Body of pancreas (tissue), 4 donors: ENCODE results near the gene UGT1A4. TPM values are rescaled to one million over a fixed set of nuclear protein-coding genes. Genes with fewer than 3 reads are reported as not detected.

Experiments
- ATAC-seq: fragments of 150-250 bp; one replicate; pipeline ENCODE4 v1.9.1; 2016
- DNase-seq, 4 donors: peaks; one replicate each; pipeline ENCODE4 v3.0.0-alpha.2; 2019
- H3K27ac ChIP-seq, 4 donors: fragments of 200-600 bp; sonication (generic); 1 replicate in 3 of 4; 2 replicates in 1 of 4; pipeline versions ENCODE4 v1.5.1 to v1.6.1; 2016 to 2019; ENCODE audit warnings: mild to moderate bottlenecking in 1 of 4, mixed read lengths in 1 of 4, moderate library complexity in 1 of 4
- H3K27me3 ChIP-seq, 2 donors: fragments of 200-600 bp; sonication (generic); one replicate each; pipeline ENCODE4 v1.6.0; 2016; ENCODE audit warnings: mild to moderate bottlenecking in 1 of 2
- H3K36me3 ChIP-seq, 2 donors: fragments of 200-600 bp; sonication (generic); replicated peaks in 1 of 2; 2 replicates each; pipeline ENCODE4 v1.5.1; 2016; ENCODE audit warnings: low read depth in 2 of 2; ENCODE audit not compliant: insufficient read depth in 1 of 2
- H3K4me1 ChIP-seq: fragments of 200-600 bp; sonication (generic); one replicate; pipeline ENCODE4 v1.6.0; 2016
- H3K4me3 ChIP-seq, 2 donors: fragments of 200-600 bp; sonication (generic); 1 replicate in 1 of 2; 2 replicates in 1 of 2; pipeline ENCODE4 v1.5.1; 2016 to 2019
- H3K9me3 ChIP-seq, 3 donors: fragments of 200-600 bp; sonication (generic); 1 replicate in 2 of 3; 2 replicates in 1 of 3; pipeline ENCODE4 v1.5.1; 2016
- POLR2A ChIP-seq, 3 donors: fragments of 450-650 bp; IDR thresholded peaks; one replicate each; pipeline ENCODE4 v1.6.1; 2016; ENCODE audit warnings: antibody characterized with exemption in 3 of 3, mild to moderate bottlenecking in 2 of 3
- WGBS, 2 donors: methylation state at CpG; one replicate each; pipeline ENCODE4 v1.1.5; 2017; 5-methylcytosine and 5-hydroxymethylcytosine counted together
- intact Hi-C: fragments of 100-400 bp; cut with DNase I; formaldehyde crosslinking; loops from one replicate; pipeline ENCODE4 v1.15.1; 2023
- total RNA-seq, 2 donors: library from RNA; depleted of rRNA; stranded (reverse); fragments of >200 nt; gene quantifications; one replicate each; pipeline ENCODE4 v1.1.0, GENCODE V29; 2016
- TF ChIP-seq, protein P1 (sequence below), 7 experiments: fragments of 450-650 bp in 4 of 7; fragments of 200-600 bp in 3 of 7; sonication (generic) in 3 of 7; IDR thresholded peaks; one replicate each; pipeline ENCODE4 v1.5.1; 2016 to 2019; ENCODE audit warnings: antibody characterized with exemption in 7 of 7

UGT1A4 gene
- total RNA-seq, 2 donors from 2014 or later: 3.3 TPM; not detected in 1

DNA sequence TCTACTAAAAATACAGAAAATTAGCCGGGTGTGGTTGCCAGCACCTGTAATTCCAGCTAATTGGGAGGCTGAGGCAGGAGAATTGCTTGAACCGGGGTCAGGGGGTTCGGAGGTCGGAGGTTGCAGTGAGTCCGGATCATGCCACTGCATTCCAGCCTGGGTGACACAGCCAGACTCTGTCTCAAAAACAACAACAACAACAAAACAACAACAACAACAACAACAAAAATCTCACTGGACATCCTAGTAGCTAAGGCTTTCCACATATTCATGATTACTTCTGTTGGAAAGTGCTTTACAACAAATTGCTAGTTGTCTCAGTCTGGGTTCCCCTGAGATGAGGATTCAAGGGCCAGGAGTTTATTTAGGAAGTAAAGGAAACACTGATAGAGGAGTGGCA, 55.3 kb downstream of the UGT1A4 start:
- 79 to 83% methylated on average over 5 of the region's 5 CpGs for WGBS, 2 donors
- no peak overlapping the region for H3K27ac ChIP-seq
- no peak overlapping the region for H3K4me3 ChIP-seq
- H3K4me1 ChIP-seq: no peaks in the 10 kb centered on the region
- H3K9me3 ChIP-seq: peaks cover 0 to 21% (median 0%) of the 10 kb centered on the region in 3 donors
- intact Hi-C loops: no loop called here
- no peaks in the 10 kb centered on the region for H3K27me3 ChIP-seq
- ATAC-seq: no peak
- no peak for DNase-seq
- TF ChIP-seq POLR2A (IDR thresholded peaks at IDR 0.05): no peak
- TF ChIP-seq, protein P1, sequence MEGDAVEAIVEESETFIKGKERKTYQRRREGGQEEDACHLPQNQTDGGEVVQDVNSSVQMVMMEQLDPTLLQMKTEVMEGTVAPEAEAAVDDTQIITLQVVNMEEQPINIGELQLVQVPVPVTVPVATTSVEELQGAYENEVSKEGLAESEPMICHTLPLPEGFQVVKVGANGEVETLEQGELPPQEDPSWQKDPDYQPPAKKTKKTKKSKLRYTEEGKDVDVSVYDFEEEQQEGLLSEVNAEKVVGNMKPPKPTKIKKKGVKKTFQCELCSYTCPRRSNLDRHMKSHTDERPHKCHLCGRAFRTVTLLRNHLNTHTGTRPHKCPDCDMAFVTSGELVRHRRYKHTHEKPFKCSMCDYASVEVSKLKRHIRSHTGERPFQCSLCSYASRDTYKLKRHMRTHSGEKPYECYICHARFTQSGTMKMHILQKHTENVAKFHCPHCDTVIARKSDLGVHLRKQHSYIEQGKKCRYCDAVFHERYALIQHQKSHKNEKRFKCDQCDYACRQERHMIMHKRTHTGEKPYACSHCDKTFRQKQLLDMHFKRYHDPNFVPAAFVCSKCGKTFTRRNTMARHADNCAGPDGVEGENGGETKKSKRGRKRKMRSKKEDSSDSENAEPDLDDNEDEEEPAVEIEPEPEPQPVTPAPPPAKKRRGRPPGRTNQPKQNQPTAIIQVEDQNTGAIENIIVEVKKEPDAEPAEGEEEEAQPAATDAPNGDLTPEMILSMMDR (IDR thresholded peaks at IDR 0.05): no peak
- no peaks in the 10 kb centered on the region for H3K36me3 ChIP-seq

DNA sequence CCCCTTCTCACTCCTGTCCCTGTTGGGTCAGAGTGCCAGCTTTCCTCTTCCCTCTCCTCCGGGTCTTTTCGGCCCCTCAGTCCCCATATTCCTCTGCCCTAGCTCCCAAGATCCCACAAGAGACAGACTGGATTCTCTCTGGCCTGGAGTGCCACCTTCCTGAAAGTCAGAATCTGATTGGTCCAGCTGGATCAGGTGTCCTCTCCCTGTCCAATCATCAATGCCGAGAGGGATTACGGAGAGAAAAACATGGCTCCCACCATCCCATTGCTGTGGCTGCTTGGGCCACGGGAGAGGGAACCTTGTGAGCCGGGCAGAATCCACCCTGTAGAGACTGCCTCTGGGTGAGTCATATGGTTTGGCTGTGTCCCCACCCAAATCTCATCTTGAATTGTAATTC, 56.9 kb downstream of the UGT1A4 start:
- WGBS, 2 donors: 87 to 89% methylated on average over 6 of the region's 6 CpGs
- ATAC-seq (no peak), DNase-seq (no peak)
- Histone ChIP-seq H3K9me3 (peaks cover 0 to 21% (median 0%) of the 10 kb centered on the region in 3 donors), H3K4me1 (no peaks in the 10 kb centered on the region), H3K36me3 (no peaks in the 10 kb centered on the region), H3K27ac (no peak overlapping the region), H3K4me3 (no peak overlapping the region), H3K27me3 (no peaks in the 10 kb centered on the region)
- intact Hi-C loops: no loop called here
- TF ChIP-seq, protein P1 (IDR thresholded peaks at IDR 0.05): no peak
- no peak for TF ChIP-seq POLR2A (IDR thresholded peaks at IDR 0.05)

DNA sequence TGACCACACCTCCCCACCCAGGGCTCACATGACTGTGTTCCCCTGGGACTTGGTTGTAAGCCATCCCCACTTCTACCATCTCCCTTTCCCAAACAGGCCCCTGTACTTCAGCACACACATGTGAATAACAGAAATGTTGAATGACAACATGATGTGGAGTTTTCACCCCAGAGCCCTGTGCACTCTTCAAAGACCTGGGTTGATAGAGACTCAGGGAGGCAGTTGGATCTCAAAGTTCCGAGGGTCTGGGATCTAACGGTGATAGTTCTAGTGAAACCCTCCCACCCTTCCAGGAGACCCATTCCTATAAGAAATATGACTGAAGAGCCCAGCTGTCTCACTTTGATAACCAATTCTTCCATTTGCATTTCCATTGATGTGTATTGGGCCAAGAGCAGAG, 59.5 kb downstream of the UGT1A4 start, which contains the start of gene MROH2A:
MROH2A (plus strand) TSS at position 301 of the 400 bp plus-strand sequence. CDS start 1,029 bp downstream, outside the sequence.
- no peaks in the 10 kb centered on the region for H3K4me1 ChIP-seq
- TF ChIP-seq, protein P1 (IDR thresholded peaks at IDR 0.05): no peak
- no peak for TF ChIP-seq POLR2A (IDR thresholded peaks at IDR 0.05)
- no peak for DNase-seq
- intact Hi-C loops: no loop called here
- H3K36me3 ChIP-seq: no peaks in the 10 kb centered on the region
- no peak for ATAC-seq
- 51 to 68% methylated on average over 2 of the region's 2 CpGs for WGBS, 2 donors
- H3K27ac ChIP-seq: no peak within 1 kb of the TSS
- H3K9me3 ChIP-seq: peaks cover 0 to 21% (median 0%) of the 10 kb centered on the region in 3 donors
- no peaks in the 10 kb centered on the region for H3K27me3 ChIP-seq
- no peak within 1 kb of the TSS for H3K4me3 ChIP-seq

DNA sequence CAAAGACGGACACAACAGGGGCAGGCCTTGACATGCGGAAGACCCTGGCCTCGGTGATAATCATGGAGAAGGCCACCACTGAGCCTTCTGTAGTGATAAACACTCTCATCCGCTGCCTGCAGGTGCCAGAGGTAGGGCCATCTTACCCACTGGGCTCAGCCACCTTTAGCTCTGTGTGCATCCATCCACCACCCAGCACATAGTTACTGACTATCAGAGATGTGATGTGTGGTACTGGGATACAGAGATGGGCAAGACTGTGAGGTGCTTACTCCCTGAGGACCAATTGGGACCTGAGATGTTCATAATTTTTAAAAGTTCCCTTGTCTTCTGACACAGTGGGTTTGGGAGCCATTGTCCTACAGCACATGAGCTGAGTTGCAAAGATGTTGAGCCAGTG, 61.2 kb downstream of the UGT1A4 start:
- H3K4me3 ChIP-seq: no peak overlapping the region
- TF ChIP-seq POLR2A (IDR thresholded peaks at IDR 0.05): no peak
- TF ChIP-seq, protein P1 (IDR thresholded peaks at IDR 0.05): no peak
- DNase-seq: no peak
- no peak overlapping the region for H3K27ac ChIP-seq
- no peaks in the 10 kb centered on the region for H3K4me1 ChIP-seq
- H3K27me3 ChIP-seq: no peaks in the 10 kb centered on the region
- H3K9me3 ChIP-seq: peaks cover 0 to 21% (median 0%) of the 10 kb centered on the region in 3 donors
- H3K36me3 ChIP-seq: no peaks in the 10 kb centered on the region
- 75 to 90% methylated on average over 2 to 4 of the region's 4 CpGs for WGBS, 2 donors
- intact Hi-C loops: no loop called here
- ATAC-seq: no peak

DNA sequence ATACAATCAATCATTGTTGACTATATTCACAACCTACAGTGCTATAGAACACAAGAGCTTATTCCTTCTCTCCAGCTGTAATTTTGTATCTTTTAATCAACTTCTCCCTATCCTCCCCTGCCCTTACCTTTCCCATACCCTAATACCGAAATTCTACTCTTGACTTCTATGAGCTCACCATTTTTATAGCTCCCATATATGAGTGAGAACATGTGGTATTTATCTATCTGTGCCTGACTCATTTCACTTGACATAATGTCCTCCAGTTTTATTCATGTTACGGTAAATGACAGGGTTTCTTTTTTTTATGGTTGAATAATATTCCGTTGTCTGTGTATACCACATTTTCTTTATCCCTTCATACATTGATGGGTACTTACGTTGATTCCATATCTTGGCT, 62.2 kb downstream of the UGT1A4 start:
- Histone ChIP-seq H3K4me1 (no peaks in the 10 kb centered on the region), H3K4me3 (no peak overlapping the region), H3K27me3 (no peaks in the 10 kb centered on the region), H3K27ac (no peak overlapping the region), H3K36me3 (no peaks in the 10 kb centered on the region), H3K9me3 (peaks cover 0 to 15% (median 0%) of the 10 kb centered on the region in 3 donors)
- DNase-seq (no peak), ATAC-seq (no peak)
- 76 to 77% methylated on average over 4 of the region's 4 CpGs for WGBS, 2 donors
- intact Hi-C loops: no loop called here
- TF ChIP-seq POLR2A (IDR thresholded peaks at IDR 0.05): no peak
- TF ChIP-seq, protein P1 (IDR thresholded peaks at IDR 0.05): no peak
